ENCODE data around the gene ABLIM1. TPM values are rescaled to one million over a fixed set of nuclear protein-coding genes. Genes with fewer than 3 reads are reported as not detected.

ABLIM1 gene
- total RNA-seq, 1 experiment from 2014 or later = 274 TPM

DNA sequence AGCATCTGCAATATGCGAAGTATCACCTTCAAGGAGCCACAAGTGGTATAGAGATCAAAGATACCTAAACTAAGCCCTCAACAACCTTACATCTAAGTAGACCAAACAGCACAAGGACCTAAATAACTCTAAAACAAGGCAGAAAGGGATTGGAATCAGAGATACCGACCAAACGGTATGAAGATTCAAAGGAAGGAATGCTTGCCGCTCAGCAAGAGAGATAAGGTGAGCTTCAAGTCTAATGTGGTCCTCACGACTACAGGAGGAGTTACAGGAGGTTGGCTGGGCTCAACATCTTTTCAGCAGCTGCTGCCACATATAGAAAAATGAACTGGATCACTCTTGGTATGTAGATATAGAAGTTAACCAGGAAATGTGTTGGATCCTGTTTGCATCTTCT lies 11.6 kb downstream of the ABLIM1 start:
- TF ChIP-seq SIN3A (IDR thresholded peaks at IDR 0.05; ENCODE audit: borderline replicate concordance, insufficient read depth, low read depth, low read length) = no peak
- TF ChIP-seq, protein P1, sequence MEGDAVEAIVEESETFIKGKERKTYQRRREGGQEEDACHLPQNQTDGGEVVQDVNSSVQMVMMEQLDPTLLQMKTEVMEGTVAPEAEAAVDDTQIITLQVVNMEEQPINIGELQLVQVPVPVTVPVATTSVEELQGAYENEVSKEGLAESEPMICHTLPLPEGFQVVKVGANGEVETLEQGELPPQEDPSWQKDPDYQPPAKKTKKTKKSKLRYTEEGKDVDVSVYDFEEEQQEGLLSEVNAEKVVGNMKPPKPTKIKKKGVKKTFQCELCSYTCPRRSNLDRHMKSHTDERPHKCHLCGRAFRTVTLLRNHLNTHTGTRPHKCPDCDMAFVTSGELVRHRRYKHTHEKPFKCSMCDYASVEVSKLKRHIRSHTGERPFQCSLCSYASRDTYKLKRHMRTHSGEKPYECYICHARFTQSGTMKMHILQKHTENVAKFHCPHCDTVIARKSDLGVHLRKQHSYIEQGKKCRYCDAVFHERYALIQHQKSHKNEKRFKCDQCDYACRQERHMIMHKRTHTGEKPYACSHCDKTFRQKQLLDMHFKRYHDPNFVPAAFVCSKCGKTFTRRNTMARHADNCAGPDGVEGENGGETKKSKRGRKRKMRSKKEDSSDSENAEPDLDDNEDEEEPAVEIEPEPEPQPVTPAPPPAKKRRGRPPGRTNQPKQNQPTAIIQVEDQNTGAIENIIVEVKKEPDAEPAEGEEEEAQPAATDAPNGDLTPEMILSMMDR (IDR thresholded peaks at IDR 0.05) = no peak
- no peak for TF ChIP-seq POLR2AphosphoS5 (IDR thresholded peaks at IDR 0.05; ENCODE audit: low read depth, low read length)
- TF ChIP-seq, protein P2, sequence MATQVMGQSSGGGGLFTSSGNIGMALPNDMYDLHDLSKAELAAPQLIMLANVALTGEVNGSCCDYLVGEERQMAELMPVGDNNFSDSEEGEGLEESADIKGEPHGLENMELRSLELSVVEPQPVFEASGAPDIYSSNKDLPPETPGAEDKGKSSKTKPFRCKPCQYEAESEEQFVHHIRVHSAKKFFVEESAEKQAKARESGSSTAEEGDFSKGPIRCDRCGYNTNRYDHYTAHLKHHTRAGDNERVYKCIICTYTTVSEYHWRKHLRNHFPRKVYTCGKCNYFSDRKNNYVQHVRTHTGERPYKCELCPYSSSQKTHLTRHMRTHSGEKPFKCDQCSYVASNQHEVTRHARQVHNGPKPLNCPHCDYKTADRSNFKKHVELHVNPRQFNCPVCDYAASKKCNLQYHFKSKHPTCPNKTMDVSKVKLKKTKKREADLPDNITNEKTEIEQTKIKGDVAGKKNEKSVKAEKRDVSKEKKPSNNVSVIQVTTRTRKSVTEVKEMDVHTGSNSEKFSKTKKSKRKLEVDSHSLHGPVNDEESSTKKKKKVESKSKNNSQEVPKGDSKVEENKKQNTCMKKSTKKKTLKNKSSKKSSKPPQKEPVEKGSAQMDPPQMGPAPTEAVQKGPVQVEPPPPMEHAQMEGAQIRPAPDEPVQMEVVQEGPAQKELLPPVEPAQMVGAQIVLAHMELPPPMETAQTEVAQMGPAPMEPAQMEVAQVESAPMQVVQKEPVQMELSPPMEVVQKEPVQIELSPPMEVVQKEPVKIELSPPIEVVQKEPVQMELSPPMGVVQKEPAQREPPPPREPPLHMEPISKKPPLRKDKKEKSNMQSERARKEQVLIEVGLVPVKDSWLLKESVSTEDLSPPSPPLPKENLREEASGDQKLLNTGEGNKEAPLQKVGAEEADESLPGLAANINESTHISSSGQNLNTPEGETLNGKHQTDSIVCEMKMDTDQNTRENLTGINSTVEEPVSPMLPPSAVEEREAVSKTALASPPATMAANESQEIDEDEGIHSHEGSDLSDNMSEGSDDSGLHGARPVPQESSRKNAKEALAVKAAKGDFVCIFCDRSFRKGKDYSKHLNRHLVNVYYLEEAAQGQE (IDR thresholded peaks at IDR 0.05; ENCODE audit: insufficient read depth in 1 of 2, low read depth in 2 of 2, low read length in 1 of 2) = no peak
- TF ChIP-seq TCF7L2 (IDR thresholded peaks at IDR 0.05; ENCODE audit: low read depth, low read length) = no peak
- no TSS peak for BruUV-seq (replicated peaks)
- CTCF ChIA-PET = no interaction called here
- Histone ChIP-seq H3K4me3 (ENCODE audit: low read depth in 2 of 2, low read length in 2 of 2) (no peak overlapping the region), H3K36me3 (ENCODE audit: control insufficient read depth, insufficient read depth, low read length) (no peaks in the 10 kb centered on the region), H3K4me1 (ENCODE audit: control insufficient read depth, insufficient read depth, low read length) (peaks cover 89% of the 10 kb centered on the region), H3K27ac (ENCODE audit: low read length) (peak overlapping the region; percentile 100), H3K27me3 (ENCODE audit: control insufficient read depth, insufficient read depth, low read length) (no peaks in the 10 kb centered on the region), H3K9me3 (ENCODE audit: control insufficient read depth, insufficient read depth, low read depth, low read length) (no peaks in the 10 kb centered on the region)
- in situ Hi-C loops (cut with HindIII; ENCODE audit: low pct_unique_long_range_greater_than_20kb, low sequenced_read_pairs) (no loop called here), intact Hi-C loops (cut with micrococcal nuclease; ENCODE audit: unreplicated experiment) (no loop called here)
- DNase-seq (ENCODE audit: low read depth, low spot score) = no peak
- POLR2A ChIA-PET = interaction anchor here (0.6 to 2.7 kb wide), 2 partner anchors 9 to 14 kb away, joined by 17 to 19 read pairs; no protein-coding TSS in a partner anchor
- ATAC-seq = no peak

DNA sequence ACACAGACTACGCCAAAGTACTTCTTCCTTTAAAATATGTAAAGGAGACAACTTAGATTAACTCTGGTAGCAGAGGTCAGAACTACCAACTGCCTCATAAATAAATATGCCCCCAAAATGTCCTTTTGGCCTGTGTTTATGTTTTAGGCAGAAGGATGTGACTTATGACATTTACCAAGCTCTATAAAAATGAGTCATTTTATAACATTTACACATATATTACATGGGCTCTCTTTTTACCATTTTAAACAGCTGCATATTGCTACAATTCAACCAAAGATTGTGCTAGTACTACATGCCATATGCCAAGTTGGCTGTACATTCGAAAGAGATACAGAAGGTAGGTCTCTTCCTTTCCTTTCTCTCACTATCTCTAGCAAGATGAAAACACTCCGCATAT lies 12.4 kb downstream of the ABLIM1 start:
- in situ Hi-C loops (cut with HindIII; ENCODE audit: low pct_unique_long_range_greater_than_20kb, low sequenced_read_pairs) = no loop called here
- Histone ChIP-seq H3K27ac (ENCODE audit: low read length) (peak overlapping the region; percentile 100), H3K9me3 (ENCODE audit: control insufficient read depth, insufficient read depth, low read depth, low read length) (no peaks in the 10 kb centered on the region), H3K4me3 (ENCODE audit: low read depth in 2 of 2, low read length in 2 of 2) (no peak overlapping the region), H3K36me3 (ENCODE audit: control insufficient read depth, insufficient read depth, low read length) (no peaks in the 10 kb centered on the region), H3K4me1 (ENCODE audit: control insufficient read depth, insufficient read depth, low read length) (peaks cover 89% of the 10 kb centered on the region), H3K27me3 (ENCODE audit: control insufficient read depth, insufficient read depth, low read length) (no peaks in the 10 kb centered on the region)
- no TSS peak for BruUV-seq (replicated peaks)
- no peak for TF ChIP-seq SIN3A (IDR thresholded peaks at IDR 0.05; ENCODE audit: borderline replicate concordance, insufficient read depth, low read depth, low read length)
- TF ChIP-seq, protein P1 (IDR thresholded peaks at IDR 0.05) = no peak
- TF ChIP-seq POLR2AphosphoS5 (IDR thresholded peaks at IDR 0.05; ENCODE audit: low read depth, low read length) = no peak
- TF ChIP-seq, protein P2 (IDR thresholded peaks at IDR 0.05; ENCODE audit: insufficient read depth in 1 of 2, low read depth in 2 of 2, low read length in 1 of 2) = no peak
- TF ChIP-seq TCF7L2 (IDR thresholded peaks at IDR 0.05; ENCODE audit: low read depth, low read length) = no peak; the same call in 1 of the 2 replicates
- ChIA-PET POLR2A (no interaction called here), CTCF (no interaction called here)
- DNase-seq (ENCODE audit: low read depth, low spot score) (no peak), ATAC-seq (no peak)
- intact Hi-C loops (cut with micrococcal nuclease; ENCODE audit: unreplicated experiment) = no loop called here

Data from Panc1 (cell line).